Measurements from ENCODE around the gene EQTN.

The EQTN gene

DNA sequence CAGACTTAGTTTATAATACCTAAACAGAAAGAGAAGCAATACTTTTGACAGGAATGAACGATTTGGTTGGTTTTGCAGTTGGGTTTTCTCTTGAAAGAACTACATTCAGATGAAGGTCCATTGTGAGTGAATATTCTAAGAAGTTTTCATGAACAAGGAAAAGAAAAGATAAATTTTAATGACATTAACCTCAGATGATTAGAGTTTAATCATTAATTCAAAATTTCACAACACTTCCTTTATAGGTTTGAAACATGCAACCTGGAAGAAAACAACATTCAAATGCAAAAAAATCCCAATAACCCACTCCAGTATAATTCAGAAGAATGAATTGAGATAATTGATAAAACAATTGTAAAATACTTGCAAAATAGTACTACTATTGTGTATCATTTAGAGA lies 23.8 kb downstream of the EQTN start:
- H3K4me2 ChIP-seq (ENCODE audit: low read depth, low read length, poor library complexity, severe bottlenecking) = no peak overlapping the region
- H4K20me1 ChIP-seq (ENCODE audit: low read depth, low read length) = no peaks in the 10 kb centered on the region
- no peaks in the 10 kb centered on the region for H3K36me3 ChIP-seq (ENCODE audit: low read length)
- H3K4me3 ChIP-seq (ENCODE audit: insufficient read depth, low read length, poor library complexity, severe bottlenecking) = no peak overlapping the region
- no peaks in the 10 kb centered on the region for H3K9me3 ChIP-seq (ENCODE audit: insufficient read depth, low read length)
- H3K27ac ChIP-seq (ENCODE audit: low read depth, low read length) = no peak overlapping the region
- H3K27me3 ChIP-seq (ENCODE audit: low read length) = no peaks in the 10 kb centered on the region
- no peaks in the 10 kb centered on the region for H3K79me2 ChIP-seq (ENCODE audit: insufficient read depth, low read length)
- TF ChIP-seq, protein P1, sequence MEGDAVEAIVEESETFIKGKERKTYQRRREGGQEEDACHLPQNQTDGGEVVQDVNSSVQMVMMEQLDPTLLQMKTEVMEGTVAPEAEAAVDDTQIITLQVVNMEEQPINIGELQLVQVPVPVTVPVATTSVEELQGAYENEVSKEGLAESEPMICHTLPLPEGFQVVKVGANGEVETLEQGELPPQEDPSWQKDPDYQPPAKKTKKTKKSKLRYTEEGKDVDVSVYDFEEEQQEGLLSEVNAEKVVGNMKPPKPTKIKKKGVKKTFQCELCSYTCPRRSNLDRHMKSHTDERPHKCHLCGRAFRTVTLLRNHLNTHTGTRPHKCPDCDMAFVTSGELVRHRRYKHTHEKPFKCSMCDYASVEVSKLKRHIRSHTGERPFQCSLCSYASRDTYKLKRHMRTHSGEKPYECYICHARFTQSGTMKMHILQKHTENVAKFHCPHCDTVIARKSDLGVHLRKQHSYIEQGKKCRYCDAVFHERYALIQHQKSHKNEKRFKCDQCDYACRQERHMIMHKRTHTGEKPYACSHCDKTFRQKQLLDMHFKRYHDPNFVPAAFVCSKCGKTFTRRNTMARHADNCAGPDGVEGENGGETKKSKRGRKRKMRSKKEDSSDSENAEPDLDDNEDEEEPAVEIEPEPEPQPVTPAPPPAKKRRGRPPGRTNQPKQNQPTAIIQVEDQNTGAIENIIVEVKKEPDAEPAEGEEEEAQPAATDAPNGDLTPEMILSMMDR (IDR thresholded peaks at IDR 0.05; ENCODE audit: insufficient read depth, low read length, poor library complexity, severe bottlenecking) = no peak
- TF ChIP-seq EZH2phosphoT487 (conservative IDR thresholded peaks at IDR 0.05; ENCODE audit: low read length) = no peak
- no peaks in the 10 kb centered on the region for H3F3A ChIP-seq (ENCODE audit: insufficient read depth)
- no peaks in the 10 kb centered on the region for H3K9me2 ChIP-seq (replicated peaks; ENCODE audit: insufficient read depth, low read length)
- no peak overlapping the region for H2AFZ ChIP-seq (ENCODE audit: low read depth, low read length, severe bottlenecking)
- H3K9ac ChIP-seq (ENCODE audit: low read length) = no peak overlapping the region

DNA sequence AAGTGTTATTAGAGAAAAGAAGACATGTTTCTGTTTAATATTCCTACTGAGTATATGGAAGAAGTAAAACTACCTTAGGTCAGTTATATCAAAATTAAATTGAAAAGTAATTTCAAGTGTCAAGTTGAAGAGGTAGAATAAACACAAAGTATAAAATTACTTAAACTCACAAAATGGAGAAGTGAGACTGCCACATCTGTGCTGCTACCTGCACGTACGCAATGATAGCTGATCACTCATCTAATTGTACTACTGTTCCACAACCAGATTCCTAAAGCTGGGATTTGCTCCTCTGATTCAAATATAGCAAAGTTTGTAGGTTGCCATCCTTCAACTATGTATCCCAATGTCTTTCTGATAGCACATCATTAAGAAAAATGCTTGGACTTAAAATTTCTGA lies 24.8 kb downstream of the EQTN start:
- no peak overlapping the region for H3K9ac ChIP-seq (ENCODE audit: low read length)
- H3K4me3 ChIP-seq (ENCODE audit: insufficient read depth, low read length, poor library complexity, severe bottlenecking) = no peak overlapping the region
- no peak overlapping the region for H3K4me2 ChIP-seq (ENCODE audit: low read depth, low read length, poor library complexity, severe bottlenecking)
- TF ChIP-seq, protein P1 (IDR thresholded peaks at IDR 0.05; ENCODE audit: insufficient read depth, low read length, poor library complexity, severe bottlenecking) = no peak
- TF ChIP-seq EZH2phosphoT487 (conservative IDR thresholded peaks at IDR 0.05; ENCODE audit: low read length) = no peak
- no peaks in the 10 kb centered on the region for H3F3A ChIP-seq (ENCODE audit: insufficient read depth)
- no peaks in the 10 kb centered on the region for H3K36me3 ChIP-seq (ENCODE audit: low read length)
- H3K27ac ChIP-seq (ENCODE audit: low read depth, low read length) = no peak overlapping the region
- H3K9me2 ChIP-seq (replicated peaks; ENCODE audit: insufficient read depth, low read length) = no peaks in the 10 kb centered on the region
- H4K20me1 ChIP-seq (ENCODE audit: low read depth, low read length) = no peaks in the 10 kb centered on the region
- no peaks in the 10 kb centered on the region for H3K79me2 ChIP-seq (ENCODE audit: insufficient read depth, low read length)
- H2AFZ ChIP-seq (ENCODE audit: low read depth, low read length, severe bottlenecking) = no peak overlapping the region
- H3K27me3 ChIP-seq (ENCODE audit: low read length) = no peaks in the 10 kb centered on the region
- H3K9me3 ChIP-seq (ENCODE audit: insufficient read depth, low read length) = no peaks in the 10 kb centered on the region

DNA sequence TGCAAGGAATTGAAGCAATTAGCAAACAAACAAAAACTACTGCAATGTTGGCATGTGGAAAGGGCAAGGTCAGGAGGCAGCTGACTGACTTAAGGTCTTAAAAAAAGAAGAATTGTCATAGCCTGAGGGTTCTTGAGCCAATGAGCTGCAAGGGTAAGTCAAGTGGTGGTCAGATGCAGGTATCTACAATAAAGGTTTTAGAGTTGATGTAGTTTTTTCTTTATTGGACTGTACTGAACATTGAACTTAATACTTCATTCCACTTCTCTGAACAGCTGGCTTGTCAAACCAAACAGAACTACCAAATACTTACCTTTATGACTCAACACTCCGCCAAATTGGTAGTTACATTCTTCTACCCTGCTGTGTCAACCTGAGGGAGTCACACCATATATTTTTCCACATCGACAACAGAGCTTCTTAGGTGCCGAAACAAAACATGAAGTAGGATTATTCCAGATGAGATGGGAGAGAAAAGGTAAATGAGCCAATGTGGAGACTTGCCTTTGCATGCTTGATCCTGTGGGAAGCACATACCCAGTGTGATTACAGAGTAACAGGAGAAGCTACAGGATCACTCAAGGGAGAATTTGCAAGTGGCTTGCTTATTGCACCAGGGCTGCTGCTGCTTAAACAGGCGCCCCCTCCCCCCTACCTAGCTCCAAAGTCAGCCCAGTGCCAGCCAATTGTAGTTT lies 35.3 kb downstream of the EQTN start:
- Histone ChIP-seq H3K4me2 (ENCODE audit: low read depth, low read length, poor library complexity, severe bottlenecking) (no peak overlapping the region), H3K27ac (ENCODE audit: low read depth, low read length) (no peak overlapping the region), H3K9me2 (replicated peaks; ENCODE audit: insufficient read depth, low read length) (no peaks in the 10 kb centered on the region), H4K20me1 (ENCODE audit: low read depth, low read length) (no peaks in the 10 kb centered on the region), H3K79me2 (ENCODE audit: insufficient read depth, low read length) (no peaks in the 10 kb centered on the region), H2AFZ (ENCODE audit: low read depth, low read length, severe bottlenecking) (no peak overlapping the region), H3K9ac (ENCODE audit: low read length) (no peak overlapping the region), H3K9me3 (ENCODE audit: insufficient read depth, low read length) (no peaks in the 10 kb centered on the region), H3K4me3 (ENCODE audit: insufficient read depth, low read length, poor library complexity, severe bottlenecking) (no peak overlapping the region), H3K36me3 (ENCODE audit: low read length) (no peaks in the 10 kb centered on the region), H3K27me3 (ENCODE audit: low read length) (0 out of 2 replicates have a peak, but pooled peaks cover 4% of the 10 kb centered on the region), H3F3A (ENCODE audit: insufficient read depth) (no peaks in the 10 kb centered on the region)
- TF ChIP-seq, protein P1 (IDR thresholded peaks at IDR 0.05; ENCODE audit: insufficient read depth, low read length, poor library complexity, severe bottlenecking) = no peak
- no peak for TF ChIP-seq EZH2phosphoT487 (conservative IDR thresholded peaks at IDR 0.05; ENCODE audit: low read length)

Data from SU-DHL-6 (cell line).